Stromal cell of bone marrow (primary cell): ENCODE measurements around the gene RPAP3.

Experiments
- DNase-seq: peaks from one replicate; pipeline ENCODE4 v3.0.0-alpha.2; 2012; ENCODE audit warnings: low read depth

Gene RPAP3

DNA sequence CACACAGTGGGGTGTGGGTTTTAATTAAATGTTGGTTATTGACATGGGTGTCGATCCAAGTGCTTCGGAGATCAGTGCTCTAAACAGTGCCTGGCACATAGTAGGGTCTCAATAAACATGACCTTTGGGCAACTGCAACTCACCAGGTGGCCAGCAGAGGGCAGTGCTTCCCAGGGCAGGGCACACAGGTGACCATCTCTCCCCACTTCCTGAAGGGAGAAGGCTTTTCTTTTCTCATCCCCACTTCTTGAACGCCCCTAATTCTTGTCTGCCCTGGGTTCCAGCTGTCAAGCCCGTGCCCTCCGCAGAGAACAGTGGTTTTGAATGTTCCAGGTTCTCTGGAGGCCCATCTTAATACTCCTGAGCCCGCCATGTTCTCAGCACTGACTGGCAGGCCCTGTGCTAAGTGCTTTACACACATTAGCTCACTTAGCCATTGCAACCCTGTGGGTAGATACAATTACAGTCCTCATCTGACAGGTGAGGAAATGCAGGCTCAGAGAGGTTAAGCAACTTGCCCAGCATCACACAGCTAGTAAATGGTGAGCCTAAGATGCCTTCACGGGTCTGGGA lies 36.5 kb upstream of the RPAP3 start:
- DNase-seq: no peak

DNA sequence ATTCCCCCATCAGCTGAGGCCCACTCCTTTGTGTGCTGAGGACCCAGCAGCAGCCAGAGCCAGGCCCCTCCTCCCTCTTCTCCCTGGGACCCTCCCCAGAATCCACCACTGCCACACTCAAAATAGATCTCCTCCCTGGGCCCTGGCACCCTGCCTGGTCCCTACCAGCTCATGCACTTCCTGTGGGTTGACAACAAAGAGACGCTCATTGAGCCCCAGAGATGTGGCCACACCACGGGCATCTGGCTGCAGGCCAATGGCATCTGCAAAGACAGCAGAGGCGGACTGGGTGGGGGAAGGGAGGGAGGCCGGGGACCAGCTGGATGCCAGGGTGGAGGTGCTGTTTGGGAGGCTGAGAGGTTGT lies 35.5 kb upstream of the RPAP3 start:
- DNase-seq: no peak

DNA sequence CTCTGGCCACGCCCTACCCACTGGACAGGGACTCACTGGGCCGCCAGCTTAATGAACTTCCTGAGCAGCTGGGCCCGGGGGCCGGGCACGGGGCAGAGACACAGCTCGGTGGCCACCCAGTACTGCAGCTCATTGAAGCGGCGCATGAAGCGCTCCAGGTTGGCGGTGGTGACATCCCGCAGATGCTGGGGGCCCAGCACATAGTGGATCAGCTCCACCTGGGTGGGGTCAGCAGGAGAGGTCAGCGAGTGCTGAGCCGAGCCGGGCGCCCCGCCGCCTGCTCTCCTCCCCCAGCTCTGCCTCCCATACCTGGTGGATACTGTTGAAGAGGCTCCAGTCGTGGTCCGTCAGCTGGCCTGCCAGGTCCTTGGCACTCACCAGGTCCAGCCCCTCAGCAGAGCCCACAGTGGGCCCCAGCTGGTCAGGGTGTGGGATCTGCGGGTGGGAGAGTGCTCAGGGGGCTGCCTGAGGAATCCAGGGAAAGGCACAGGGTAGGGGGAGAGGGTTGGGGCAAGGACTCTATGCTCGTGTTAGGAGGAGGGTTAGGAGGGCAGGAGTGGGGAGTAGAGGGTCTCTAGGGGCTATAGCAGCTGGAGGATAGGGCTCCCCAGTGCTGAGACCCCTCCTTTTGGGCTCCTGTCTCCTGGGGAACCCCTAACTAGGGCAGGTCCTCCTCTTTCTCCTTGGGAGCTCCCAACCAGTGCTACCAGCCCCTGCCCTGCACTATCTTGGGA lies 34.9 kb upstream of the RPAP3 start:
- no peak for DNase-seq

GRCh38 chr12:47739979-47740378 lies 34.1 kb upstream of the RPAP3 start:
- DNase-seq: no peak

DNA sequence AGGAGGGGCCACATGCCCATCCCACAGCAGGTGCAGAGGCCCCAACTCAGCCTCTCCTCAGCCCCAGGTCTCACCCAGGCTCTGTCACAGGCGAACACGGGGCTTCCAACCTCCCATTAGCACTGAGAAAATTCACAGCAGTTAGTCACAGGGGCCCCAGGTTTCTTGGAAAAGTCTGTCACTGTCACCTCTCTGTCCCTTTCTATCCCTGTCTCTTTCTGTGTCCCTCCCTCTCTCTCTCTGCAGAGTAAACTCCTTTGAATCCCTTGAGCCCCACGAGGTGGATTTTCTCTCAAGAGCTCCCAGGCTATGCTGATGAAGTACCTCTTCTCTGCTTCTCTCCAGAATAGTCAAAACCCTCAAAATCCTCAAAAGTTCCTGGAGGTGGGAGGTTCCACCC lies 33.5 kb upstream of the RPAP3 start:
- DNase-seq: no peak

DNA sequence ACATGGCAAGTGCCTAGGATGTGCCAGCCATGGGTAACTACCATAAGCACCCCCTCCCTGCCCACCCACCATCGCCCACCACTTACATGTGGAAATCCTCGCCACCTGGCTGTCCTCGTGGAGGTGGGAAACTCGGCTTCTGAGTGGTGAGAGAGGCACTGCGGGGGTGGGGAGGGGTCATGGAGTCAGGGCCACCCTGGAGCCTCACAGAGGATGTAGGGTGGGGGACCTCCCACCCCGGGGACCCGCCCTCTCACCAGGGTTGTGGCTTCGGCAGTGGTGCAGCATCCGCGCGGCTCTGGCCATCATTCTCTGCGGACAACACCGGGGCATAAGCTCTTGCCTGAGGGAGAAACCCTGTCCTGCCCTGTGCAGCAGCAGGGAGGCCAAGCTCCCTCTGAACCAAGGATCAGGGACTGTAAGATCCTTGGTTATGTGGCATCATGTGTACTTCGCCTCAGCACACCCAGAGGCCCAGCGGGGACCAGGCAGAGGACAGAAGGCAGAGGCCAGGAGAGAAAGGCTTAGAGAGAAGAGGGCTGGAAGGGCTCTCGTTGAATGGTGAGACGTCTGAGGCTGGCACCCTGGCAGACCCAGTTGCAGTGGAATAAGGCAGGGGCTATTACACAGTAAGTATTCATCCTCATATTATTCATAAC lies 32.2 kb upstream of the RPAP3 start:
- DNase-seq: no peak

- DNase-seq: peak; percentile 69
Measured at GRCh38 chr12:47736877-47737676, 31.2 kb upstream of the RPAP3 start.

DNA sequence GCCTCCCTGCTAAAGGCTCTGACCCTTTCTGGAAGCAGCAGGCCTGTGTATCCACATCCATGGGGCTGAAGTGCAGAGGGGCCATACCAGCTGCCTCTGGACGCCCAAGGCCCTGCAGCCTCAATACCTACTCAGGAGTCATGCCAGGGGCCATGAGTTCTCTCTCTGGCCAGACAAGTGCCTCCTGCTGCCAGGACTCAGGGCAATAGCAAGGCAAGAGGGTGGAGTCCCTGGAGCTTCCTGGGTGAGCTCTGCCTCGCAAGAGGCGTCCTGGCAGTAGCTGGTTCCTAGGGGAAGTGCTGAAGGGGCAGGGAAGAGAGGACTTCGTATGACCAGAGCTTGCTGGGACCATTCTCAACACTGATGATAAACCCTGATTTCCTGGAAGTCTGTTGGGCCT lies 30.4 kb upstream of the RPAP3 start:
- DNase-seq: no peak

GRCh38 chr12:47735649-47736048 lies 29.8 kb upstream of the RPAP3 start:
- DNase-seq: no peak

DNA sequence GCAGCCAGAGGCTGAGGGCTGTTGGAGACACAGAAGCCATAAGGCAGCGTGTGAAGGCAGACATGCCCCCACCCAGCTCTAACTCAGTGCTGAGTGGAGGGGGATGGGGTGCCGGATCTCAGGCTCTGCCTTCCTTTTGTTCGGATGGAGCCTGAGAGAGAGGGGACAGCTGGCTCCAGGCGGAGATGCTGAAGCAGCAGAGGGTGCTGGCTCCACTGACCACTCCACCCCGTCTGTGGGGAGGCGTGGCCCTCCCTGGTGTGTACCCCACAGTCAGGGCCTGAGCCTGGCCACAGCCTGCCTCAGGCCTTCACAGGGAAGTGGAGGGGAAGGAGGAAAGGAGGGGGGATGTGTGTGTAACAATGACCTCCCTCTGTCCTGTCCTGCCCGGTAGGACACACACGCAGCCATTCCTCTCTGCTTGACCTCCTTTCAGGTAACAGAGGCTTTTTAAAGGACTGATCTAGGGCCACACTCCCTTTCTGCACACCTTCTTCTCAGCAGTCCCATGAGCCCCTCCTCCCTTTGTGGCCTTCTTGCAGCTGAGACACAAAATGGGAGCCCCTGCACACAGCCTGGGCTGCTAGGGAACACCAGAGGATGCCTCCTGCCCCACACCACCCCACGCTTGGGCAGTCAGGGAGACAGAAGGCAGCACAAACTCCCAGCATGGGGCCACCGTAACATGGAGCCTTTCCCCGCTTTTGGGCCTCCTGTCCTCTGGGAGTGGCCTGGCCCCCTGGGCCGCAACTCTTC lies 29.1 kb upstream of the RPAP3 start:
- DNase-seq: no peak

DNA sequence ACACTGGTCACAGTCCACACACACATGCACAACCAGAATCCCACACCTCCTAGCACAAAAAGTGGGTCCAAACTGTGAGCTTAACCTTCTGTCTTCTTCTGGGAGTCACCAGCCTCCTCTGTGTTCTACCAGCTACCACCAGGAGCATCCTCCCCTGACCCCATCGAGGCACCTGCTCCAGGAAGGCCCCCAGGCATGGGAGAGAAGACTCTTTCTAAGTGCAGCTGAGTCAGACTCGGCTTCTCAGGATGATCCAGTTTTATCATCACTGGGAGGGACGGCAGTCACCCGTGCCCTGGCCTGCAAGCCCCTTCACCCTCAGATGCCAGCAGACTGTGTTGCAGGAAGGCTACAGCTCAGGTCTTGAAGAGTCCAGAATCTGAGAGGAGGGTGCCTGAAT lies 27.3 kb upstream of the RPAP3 start:
- DNase-seq: no peak

DNA sequence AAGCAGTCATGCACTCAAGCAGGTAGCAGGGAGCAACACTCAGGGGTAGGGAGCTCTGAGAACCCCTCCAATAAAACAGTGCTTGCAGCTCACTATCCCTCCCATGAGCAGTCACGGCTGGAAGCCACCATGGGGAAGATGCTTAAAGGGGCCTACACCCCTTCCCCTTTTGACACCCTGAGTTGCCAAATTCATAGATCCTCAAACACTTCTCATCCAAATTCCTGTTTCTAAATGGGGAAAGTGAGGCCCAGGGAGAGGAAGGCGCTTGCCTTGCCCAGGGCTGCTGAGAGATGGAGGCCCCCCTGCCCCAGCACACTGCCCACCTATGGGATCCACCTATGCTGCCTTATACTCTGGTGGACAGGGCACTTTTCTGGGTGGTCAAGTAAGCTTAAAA lies 26.7 kb upstream of the RPAP3 start:
- DNase-seq: no peak

DNA sequence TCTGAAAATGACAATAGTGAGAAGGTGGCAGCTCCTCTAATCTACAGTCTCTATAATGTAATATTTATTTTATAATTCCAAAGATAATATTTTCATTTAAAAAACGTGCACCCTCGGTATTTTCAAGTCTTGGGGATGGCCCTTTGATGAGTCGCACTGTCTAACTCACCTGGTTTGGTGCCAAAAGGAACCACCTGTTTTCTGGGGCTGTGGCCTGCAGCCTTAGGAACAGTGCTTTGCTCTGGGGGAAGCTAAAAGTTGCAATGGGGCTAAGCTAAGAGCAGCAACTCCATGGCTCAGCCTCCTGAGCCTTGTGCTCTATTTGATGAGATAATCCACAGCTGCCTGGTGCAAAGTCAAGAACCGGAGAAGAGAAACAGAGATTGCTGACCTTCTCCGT lies 25.9 kb upstream of the RPAP3 start:
- DNase-seq: no peak

DNA sequence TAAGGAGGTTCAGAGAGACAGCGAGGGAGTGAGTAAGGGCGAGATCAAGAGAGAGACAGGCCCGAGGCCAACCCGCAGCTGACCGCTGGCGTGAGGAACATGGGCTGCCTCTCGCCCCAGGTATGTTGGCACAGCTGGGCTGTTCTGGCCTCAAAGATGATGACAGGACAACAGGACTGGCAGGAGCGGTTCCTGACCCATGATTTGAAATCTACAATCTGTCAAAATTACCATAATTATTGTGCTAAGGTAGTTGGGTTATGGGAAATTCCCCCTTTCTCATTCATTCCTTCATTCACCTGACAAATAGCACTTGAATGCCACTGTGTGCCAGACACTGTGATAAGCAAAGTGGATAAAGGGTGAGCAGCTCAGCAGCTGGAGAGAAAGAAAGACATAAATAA lies 24.5 kb upstream of the RPAP3 start:
- DNase-seq: no peak

DNA sequence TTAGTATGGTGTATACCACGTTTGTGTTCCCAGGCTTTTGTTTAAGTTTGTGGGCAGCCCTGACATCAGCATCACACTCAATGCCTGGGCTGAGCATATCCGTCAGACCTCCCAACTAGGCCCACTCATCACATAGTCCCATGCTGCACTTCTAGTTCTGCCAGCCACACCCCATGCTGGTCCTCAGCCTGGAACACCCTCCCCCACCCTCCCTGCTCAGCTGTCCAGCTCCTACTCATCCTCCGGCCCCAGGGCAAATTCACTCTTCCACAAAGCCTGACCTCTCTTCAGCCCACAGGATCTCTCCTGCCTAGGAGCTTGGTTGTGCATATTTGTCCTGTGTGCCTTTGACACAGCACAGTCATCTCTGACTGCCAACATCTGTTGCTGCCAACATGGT lies 23.4 kb upstream of the RPAP3 start:
- DNase-seq: peak; percentile 45

DNA sequence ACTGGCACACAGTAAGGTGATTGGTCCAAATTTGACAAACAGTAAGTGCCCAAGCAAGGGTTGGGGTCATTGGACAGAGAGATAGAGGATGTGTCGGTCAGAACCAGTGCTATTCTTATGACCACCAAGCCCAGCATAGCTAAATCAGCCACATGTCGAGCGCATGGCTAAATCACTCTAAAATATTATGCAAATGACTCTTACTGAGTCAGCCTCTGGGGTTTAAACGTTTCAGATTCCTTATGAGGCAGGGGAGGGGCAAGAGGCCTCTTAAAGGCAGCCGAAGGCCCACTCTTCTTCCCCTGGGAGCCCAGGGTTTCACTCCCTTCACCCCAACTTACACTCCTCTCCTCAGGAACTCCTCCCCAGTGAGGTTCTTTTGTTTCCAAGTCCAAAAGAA lies 20.1 kb upstream of the RPAP3 start:
- DNase-seq: peak; percentile 73

DNA sequence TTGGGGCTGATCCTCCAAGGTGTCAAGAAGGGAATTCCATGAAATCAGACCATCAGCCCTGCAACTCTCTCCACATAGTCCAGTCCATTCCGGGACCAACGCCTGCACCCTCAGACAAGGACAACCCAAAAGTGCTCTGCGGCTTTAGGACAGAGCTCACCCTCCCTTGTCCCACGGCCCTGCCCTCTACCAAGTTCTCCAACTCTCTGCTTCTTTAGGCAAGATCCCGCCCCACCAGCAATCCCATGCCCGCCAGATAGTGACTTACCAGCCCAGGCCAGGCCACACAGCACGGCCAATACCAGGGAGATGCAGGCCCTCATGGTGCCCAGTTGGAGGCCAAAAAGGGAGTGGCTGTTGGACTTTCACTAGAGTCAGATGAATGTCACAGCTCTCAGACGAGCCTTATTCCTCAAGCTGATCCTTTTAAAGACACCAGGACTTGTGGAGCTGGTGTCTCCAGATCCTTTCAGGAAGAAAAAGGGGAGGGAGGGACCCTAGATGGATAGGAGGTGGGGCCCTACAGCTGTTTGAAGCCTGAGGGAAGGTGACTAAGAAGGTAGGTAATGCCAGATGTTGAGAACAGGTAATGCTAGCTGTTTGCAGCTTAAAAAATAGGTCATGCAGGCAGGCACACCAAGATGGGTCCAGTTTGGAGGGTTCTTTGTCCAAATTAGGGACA lies 19.4 kb upstream of the RPAP3 start, which contains the start of gene ENDOU:
Gene ENDOU (minus strand): TSS at position 400 of the 682 bp plus-strand sequence. CDS start 77 bp downstream, at position 323.
- DNase-seq: no peak

DNA sequence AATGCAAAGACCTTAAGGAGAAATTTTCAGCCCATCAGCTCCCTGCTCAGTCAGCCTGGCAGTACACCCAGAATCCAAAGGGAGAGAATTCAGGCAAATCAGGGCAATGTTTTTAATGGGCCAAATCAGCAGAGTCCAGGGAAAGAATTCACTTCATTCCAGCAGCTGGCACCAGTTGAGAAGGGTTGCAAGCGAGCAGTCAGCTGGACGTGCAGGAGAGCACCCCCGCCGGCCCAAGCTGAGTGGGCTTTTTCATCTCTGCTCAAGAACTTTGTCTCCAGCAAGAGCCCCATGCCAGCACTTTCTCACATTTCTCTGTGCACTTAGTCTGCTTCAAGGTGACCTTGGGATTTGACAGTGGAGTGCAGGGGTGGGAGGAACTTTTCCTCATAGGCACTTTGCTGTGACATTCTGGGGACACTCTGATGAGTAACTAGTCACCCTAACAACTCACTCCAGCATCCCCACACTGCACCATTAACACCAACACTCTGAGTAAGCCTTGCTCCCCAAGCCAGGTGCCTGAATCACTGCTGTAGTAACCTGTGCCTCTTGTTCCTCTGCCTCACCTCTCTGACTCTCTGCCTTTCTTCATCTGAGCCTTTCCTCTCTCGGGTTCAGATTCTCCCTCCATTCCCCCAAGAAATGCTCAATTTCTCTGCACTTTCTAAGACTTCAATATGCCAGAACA lies 17.3 kb upstream of the RPAP3 start:
- DNase-seq: no peak

- DNase-seq: no peak
Measured at GRCh38 chr12:47722136-47722834, 16.5 kb upstream of the RPAP3 start.

DNA sequence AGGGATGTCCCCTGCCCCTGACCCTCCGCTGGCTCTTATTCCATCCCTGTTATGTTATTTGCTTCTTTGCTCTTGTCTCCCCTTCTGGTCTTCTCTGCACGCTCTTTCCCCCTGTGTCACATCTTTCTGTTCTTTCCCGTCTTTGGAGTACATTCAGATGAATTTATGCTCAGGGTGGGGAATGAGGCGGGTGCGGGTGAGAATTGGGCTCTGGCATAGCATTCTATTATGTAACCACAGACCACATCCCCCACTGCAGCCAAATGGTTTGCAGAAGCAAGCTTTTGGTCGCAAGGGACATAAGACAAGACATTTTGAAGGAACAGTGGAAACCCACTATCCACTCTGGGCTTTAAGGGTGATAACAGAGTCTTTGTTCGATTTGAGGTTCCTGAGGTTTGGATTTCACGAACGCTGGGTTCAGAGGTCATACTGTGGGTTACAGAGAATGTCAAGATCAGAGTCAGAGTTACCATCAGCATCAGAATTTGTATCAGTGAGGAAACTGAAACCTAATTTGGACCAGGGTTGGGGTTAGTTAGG lies 15.7 kb upstream of the RPAP3 start:
- no peak for DNase-seq
